Prostate gland (tissue), 2 donors: ENCODE measurements around the gene ADAMTS14. TPM values are rescaled to one million over a fixed set of nuclear protein-coding genes. Genes with fewer than 3 reads are reported as not detected.

Experiments
- DNase-seq: peaks from one replicate; pipeline ENCODE4 v3.0.0-alpha.2; 2019; ENCODE audit warnings: low spot score
- H3K27ac ChIP-seq, 2 donors: fragments of 200-600 bp; sonication (generic); 2 replicates each; pipeline ENCODE4 v1.5.1; 2017 to 2019
- H3K27me3 ChIP-seq: fragments of 200-600 bp; sonication (generic); replicated peaks from 2 replicates; pipeline ENCODE4 v1.5.1; 2019; ENCODE audit not compliant: insufficient read depth
- H3K36me3 ChIP-seq, 2 donors: fragments of 200-600 bp; sonication (generic); 1 replicate in 1 of 2; 2 replicates in 1 of 2; pipeline versions ENCODE4 v1.5.1 to v1.8.1; 2017 to 2019
- H3K4me1 ChIP-seq: fragments of 200-600 bp; sonication (generic); replicated peaks from 2 replicates; pipeline ENCODE4 v1.5.1; 2019
- H3K4me3 ChIP-seq, 2 donors: fragments of 200-600 bp; sonication (generic); 2 replicates each; pipeline ENCODE4 v1.5.1; 2017 to 2019
- H3K9me3 ChIP-seq: fragments of 200-600 bp; sonication (generic); 2 replicates; pipeline ENCODE4 v1.5.1; 2017
- POLR2A ChIP-seq: fragments of 450-650 bp; IDR thresholded peaks from one replicate; pipeline ENCODE4 v1.6.1; 2016; ENCODE audit warnings: antibody characterized with exemption, mild to moderate bottlenecking
- POLR2AphosphoS5 ChIP-seq: sonication (generic); formaldehyde crosslinking; IDR thresholded peaks from one replicate; pipeline ENCODE4 v1.6.1; 2017; ENCODE audit warnings: antibody characterized with exemption
- WGBS: methylation state at CpG from one replicate; pipeline ENCODE4 v1.1.5; 2018; 5-methylcytosine and 5-hydroxymethylcytosine counted together
- intact Hi-C: fragments of 100-400 bp; cut with DNase I; formaldehyde crosslinking; loops from one replicate; pipeline ENCODE4 v1.14.2; 2022
- total RNA-seq, 2 donors: library from RNA; depleted of rRNA; stranded (reverse); fragments of >200 nt; gene quantifications; one replicate each; pipeline ENCODE4 v1.1.0, GENCODE V29; 2016
- TF ChIP-seq, protein P1 (sequence below), 4 experiments: fragments of 200-600 bp in 2 of 4; fragments of 450-650 bp in 2 of 4; sonication (generic) in 2 of 4; IDR thresholded peaks; 1 replicate in 3 of 4; 2 replicates in 1 of 4; pipeline ENCODE4 v1.5.1; 2016 to 2019; ENCODE audit warnings: antibody characterized with exemption in 4 of 4, mild to moderate bottlenecking in 2 of 4, moderate library complexity in 2 of 4

Gene ADAMTS14
- total RNA-seq, 2 donors from 2014 or later: 0.28 TPM; not detected in 1

DNA sequence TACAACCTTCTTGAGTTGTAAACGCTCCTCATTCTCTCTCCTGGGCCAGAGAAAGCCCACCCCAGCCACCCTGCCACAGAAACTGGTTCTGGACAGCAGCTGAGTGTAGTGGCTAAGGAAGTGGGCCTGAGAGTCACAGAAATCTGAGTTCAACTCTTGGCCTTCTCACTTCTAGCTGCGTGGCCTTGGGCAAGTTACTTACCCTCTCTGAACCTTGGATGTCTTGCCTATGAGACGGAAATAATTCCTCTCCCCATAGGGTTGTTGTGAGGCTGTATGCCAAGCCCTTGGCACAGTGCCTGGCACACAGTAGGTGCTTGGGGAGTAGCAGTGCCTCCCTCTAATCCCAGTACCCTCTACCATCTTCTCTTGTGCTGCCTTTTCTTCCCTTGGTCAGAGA is 51.5 kb downstream of the ADAMTS14 start:
- DNase-seq: no peak
- intact Hi-C loops: no loop called here
- Histone ChIP-seq H3K4me1 (no peaks in the 10 kb centered on the region), H3K36me3 (no peaks in the 10 kb centered on the region), H3K27ac (no peak overlapping the region), H3K9me3 (no peaks in the 10 kb centered on the region), H3K27me3 (no peaks in the 10 kb centered on the region), H3K4me3 (no peak overlapping the region)
- no peak for TF ChIP-seq POLR2AphosphoS5
- no peak for TF ChIP-seq POLR2A
- TF ChIP-seq, protein P1, sequence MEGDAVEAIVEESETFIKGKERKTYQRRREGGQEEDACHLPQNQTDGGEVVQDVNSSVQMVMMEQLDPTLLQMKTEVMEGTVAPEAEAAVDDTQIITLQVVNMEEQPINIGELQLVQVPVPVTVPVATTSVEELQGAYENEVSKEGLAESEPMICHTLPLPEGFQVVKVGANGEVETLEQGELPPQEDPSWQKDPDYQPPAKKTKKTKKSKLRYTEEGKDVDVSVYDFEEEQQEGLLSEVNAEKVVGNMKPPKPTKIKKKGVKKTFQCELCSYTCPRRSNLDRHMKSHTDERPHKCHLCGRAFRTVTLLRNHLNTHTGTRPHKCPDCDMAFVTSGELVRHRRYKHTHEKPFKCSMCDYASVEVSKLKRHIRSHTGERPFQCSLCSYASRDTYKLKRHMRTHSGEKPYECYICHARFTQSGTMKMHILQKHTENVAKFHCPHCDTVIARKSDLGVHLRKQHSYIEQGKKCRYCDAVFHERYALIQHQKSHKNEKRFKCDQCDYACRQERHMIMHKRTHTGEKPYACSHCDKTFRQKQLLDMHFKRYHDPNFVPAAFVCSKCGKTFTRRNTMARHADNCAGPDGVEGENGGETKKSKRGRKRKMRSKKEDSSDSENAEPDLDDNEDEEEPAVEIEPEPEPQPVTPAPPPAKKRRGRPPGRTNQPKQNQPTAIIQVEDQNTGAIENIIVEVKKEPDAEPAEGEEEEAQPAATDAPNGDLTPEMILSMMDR (IDR thresholded peaks at IDR 0.05): no peak
- WGBS: 93% methylated on average over 3 of the region's 3 CpGs

DNA sequence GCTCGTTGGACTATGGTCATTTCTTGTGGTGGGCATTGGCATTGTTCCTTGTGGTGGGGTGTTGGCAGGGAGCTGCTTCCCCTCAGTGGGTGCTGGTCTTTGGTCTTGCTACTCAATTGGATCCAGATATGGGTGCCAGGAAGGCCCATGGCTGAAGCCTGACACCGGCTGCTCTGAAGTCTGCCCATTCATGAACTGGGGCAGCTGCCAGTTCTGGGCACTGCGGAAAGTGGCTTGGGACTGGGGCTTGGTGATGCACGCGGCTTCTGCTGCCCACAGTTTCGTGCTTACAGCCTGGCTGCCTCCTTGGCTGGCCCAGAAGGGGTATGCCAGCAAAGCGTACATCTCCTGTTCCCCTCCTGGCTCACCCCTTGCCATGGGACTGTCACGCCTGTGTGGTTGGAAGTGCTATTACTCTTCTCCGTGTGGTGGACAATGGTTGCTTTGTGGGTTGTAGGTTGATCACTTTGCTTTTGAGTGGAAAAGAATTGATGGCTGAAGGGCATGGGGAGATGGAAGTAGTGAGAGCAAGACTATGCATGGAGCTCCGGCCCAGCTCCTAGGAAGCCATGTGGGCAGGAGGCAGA is 54.7 kb downstream of the ADAMTS14 start:
- DNase-seq: no peak
- Histone ChIP-seq H3K27ac (no peak overlapping the region), H3K4me1 (no peaks in the 10 kb centered on the region), H3K27me3 (no peaks in the 10 kb centered on the region), H3K9me3 (no peaks in the 10 kb centered on the region), H3K36me3 (no peaks in the 10 kb centered on the region), H3K4me3 (no peak overlapping the region)
- no peak for TF ChIP-seq POLR2AphosphoS5
- no peak for TF ChIP-seq POLR2A
- TF ChIP-seq, protein P1 (IDR thresholded peaks at IDR 0.05): no peak
- intact Hi-C loops: no loop called here
- 88% methylated on average over 10 of the region's 10 CpGs for WGBS

DNA sequence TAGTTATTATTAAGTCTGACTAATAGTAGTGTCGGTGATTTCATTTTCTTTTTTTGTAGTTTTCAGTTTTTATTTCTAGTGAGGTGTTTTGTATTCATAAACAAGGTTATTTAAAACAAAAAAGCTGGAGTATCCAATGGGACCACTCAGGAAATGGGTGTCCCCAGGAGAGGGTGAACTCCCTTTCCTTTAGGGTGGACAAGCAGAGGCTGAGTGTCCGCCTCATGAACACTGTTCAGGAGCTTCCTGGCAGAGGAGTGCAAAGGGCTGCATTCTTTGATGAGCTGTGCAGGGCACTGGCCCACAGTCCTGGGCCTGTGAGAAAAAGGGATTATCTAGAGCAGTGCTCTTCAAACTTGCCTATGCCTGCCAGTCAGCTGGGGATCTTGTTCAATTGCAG is 56.0 kb downstream of the ADAMTS14 start:
- Histone ChIP-seq H3K36me3 (no peaks in the 10 kb centered on the region), H3K27me3 (no peaks in the 10 kb centered on the region), H3K9me3 (no peaks in the 10 kb centered on the region), H3K4me1 (no peaks in the 10 kb centered on the region), H3K4me3 (no peak overlapping the region), H3K27ac (no peak overlapping the region)
- TF ChIP-seq, protein P1 (IDR thresholded peaks at IDR 0.05): no peak
- no peak for TF ChIP-seq POLR2A
- 88% methylated on average over 2 of the region's 2 CpGs for WGBS
- intact Hi-C loops: no loop called here
- DNase-seq: no peak

DNA sequence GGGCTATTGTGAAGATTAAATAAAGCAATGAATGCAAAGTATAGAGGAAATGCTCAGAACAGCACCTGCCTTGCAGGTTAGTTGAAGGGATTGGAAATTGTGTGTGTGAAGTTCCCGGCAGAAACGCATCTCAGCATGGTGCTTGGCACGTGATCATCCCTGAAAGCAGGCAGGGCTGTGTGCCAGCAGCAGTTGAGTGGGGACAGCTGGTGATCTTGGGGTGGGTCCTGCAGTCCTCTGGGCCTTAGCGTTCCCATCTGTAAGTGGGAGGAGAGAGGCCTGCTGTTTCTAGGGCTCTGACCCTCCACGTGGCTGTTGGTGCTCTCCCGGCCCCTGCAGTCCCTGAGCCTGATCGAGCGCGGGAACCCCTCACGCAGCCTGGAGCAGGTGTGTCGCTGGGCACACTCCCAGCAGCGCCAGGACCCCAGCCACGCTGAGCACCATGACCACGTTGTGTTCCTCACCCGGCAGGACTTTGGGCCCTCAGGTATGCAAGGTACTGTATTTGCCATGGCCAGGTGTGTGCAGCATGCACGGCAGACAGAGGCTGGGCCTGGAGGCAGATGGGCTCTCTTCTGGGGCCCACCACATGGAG is 57.6 kb downstream of the ADAMTS14 start:
- WGBS: 63% methylated on average over 16 of the region's 16 CpGs
- H3K27me3 ChIP-seq: no peaks in the 10 kb centered on the region
- DNase-seq: no peak
- no peak for TF ChIP-seq POLR2AphosphoS5
- TF ChIP-seq POLR2A: no peak
- TF ChIP-seq, protein P1 (IDR thresholded peaks at IDR 0.05): no peak
- no peaks in the 10 kb centered on the region for H3K36me3 ChIP-seq
- intact Hi-C loops: no loop called here
- no peak overlapping the region for H3K4me3 ChIP-seq
- H3K9me3 ChIP-seq: no peaks in the 10 kb centered on the region
- H3K27ac ChIP-seq: no peak overlapping the region
- H3K4me1 ChIP-seq: no peaks in the 10 kb centered on the region

DNA sequence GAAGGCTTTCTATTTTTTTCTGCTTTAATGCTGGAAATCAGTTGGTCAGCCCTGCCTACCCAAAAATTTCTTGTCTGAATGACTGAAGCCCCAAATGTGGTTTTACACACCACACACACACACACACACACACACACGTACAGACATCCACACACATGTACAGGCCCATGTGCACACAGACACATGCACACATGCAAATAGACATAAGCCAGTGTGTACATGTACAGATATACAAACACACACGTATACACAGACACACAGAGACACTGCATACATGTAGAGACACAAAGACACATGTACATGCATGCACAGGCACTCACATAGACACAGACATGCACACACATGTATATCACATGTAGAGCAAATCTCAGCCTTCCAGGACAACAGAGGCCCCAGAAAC is 58.6 kb downstream of the ADAMTS14 start:
- no peaks in the 10 kb centered on the region for H3K4me1 ChIP-seq

More for the DNA sequence above, 58.6 kb downstream of the ADAMTS14 start:
- Histone ChIP-seq H3K27me3 (no peaks in the 10 kb centered on the region), H3K9me3 (no peaks in the 10 kb centered on the region), H3K36me3 (no peaks in the 10 kb centered on the region), H3K27ac (no peak overlapping the region), H3K4me3 (no peak overlapping the region)
- WGBS: 86% methylated on average over 2 of the region's 2 CpGs
- DNase-seq: no peak
- intact Hi-C loops: no loop called here
- TF ChIP-seq POLR2AphosphoS5 (no peak), POLR2A (no peak)
- TF ChIP-seq, protein P1 (IDR thresholded peaks at IDR 0.05): no peak
